ENCODE results near the gene CBY1. TPM values are rescaled to one million over a fixed set of nuclear protein-coding genes. Genes with fewer than 3 reads are reported as not detected.

CBY1 gene
- total RNA-seq = 12.5 and 13.0 TPM in 2 replicates

DNA sequence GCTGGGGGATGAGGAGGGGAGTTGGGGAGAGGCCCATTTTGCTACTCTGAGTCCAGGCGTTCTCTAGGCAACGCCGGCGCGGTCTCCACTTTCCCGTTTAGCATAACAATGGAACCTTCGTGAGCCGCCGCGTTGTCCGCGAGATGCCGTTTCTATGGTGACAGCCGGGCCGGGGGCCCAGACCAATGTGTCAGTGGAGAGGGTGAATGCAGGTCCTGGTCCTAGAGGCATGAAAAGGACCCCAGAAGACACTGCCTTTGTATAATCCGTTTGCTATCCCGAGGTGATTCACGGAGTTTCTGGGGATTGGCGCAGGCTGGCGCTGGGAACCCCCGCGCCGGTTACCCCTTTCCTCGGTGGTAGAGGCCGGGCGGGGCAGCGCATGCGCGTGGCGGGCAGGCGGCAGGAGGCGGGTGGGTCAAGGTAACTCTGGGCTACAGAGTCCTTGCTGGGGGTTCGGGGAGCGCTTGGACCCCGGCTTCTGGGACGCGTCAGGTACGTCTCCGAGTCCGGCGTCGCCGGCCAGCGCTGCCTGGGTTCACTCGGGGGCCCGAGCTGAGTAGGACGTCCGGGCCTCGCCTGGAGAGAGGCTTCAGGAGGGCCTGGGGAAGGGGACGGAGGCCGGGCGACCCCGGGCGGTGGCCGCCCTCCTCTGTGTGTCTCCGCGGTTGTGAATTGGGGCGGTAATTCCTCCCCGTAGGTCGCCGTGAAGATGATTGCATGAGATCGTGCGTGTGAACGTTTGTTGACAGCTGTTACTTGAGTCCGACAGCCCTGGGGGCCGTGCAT is at the start of gene CBY1, which contains the start of gene FAM227A:
Gene CBY1 (plus strand): TSS at position 383 of the 789 bp plus-strand sequence. CDS start 11,417 bp downstream, outside the sequence.
Gene FAM227A (minus strand): TSS at position 137 of the 789 bp plus-strand sequence. CDS start 6,224 bp downstream, outside the sequence.

GRCh38 chr22:38681582-38682335 is 25.3 kb downstream of the CBY1 start, which contains the start of gene TOMM22:
TSS of gene TOMM22 (plus strand) at chr22:38681957. CDS start at chr22:38681979, 22 bp downstream.

DNA sequence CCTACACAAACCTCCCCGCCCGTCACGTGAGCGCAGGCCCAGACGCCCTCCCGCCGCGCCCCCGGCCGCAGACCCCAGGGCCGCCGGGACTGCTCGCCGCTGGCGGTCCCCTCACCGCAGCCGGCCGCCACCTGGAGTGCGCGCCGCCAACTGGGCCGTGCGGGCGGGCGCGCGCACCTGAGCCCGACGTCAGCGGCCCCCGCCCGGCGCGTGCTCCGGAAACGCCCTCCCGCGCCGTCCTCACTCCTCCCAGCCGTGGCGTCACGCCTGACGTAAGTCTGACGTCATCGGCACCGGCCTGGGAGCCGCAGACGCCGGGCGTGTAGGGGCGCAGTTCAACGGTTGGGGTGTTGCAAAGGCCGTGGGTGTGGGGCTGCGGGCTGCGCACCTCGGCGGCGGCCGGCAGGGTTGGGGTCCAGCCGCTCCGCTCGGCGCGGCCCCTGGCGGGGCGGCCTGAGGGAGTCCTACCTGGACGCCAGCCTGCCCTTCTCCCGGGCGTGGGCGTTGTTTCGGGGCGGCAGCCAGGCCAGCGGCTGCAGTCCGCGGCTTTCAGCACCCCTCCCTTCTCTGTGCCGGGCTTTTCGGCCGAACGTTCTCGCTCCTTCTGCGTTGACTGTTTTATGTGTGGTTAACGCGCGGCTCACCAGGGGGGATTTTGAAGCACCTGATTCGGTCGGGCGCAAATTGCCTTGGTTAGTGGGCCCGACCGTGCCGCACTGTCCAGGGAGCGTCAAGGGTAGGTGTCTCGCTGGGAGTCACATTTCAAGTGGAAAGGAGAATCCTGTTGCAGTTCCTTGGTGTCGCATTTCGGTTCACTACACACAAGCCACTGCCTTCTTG is 44.6 kb downstream of the CBY1 start, which contains the start of gene JOSD1:
Gene JOSD1 (minus strand): TSS at position 155 of the 840 bp plus-strand sequence. CDS start 956 bp downstream, outside the sequence.

GRCh38 chr22:38705235-38706100 is 49.0 kb downstream of the CBY1 start, which contains the start of gene GTPBP1:
TSS of gene GTPBP1 (plus strand) at chr22:38705944. CDS start at chr22:38705956, 12 bp downstream.

Other genes with a start within 250 kb of the CBY1 start
- not detected in 2 replicates for gene KCNJ4, start 201.4 kb upstream of the CBY1 start, total RNA-seq
- 123 and 124 TPM in 2 replicates for gene KDELR3, start 188.5 kb upstream of the CBY1 start, total RNA-seq
- 574 and 711 TPM in 2 replicates for gene DDX17, start 150.3 kb upstream of the CBY1 start, total RNA-seq
- 5.2 and 7.2 TPM in 2 replicates for gene DMC1, start 86.5 kb upstream of the CBY1 start, total RNA-seq
- gene FAM227A, start 246 bp upstream of the CBY1 start, total RNA-seq = 1.9 and 2.3 TPM in 2 replicates
- 40.2 and 44.9 TPM in 2 replicates for gene TOMM22, start 25.3 kb downstream of the CBY1 start, total RNA-seq
- 66.1 and 72.2 TPM in 2 replicates for gene JOSD1, start 44.3 kb downstream of the CBY1 start, total RNA-seq
- gene GTPBP1, start 49.3 kb downstream of the CBY1 start, total RNA-seq = 41.9 and 51.8 TPM in 2 replicates
- gene SUN2, start 99.4 kb downstream of the CBY1 start, total RNA-seq = 82.9 and 94.1 TPM in 2 replicates
- gene DNAL4, start 137.5 kb downstream of the CBY1 start, total RNA-seq = 18.5 and 18.6 TPM in 2 replicates
- 1.5 and 1.6 TPM in 2 replicates for gene NPTXR, start 187.4 kb downstream of the CBY1 start, total RNA-seq
- gene CBX6, start 215.6 kb downstream of the CBY1 start, total RNA-seq = 76.0 and 87.9 TPM in 2 replicates

All from hair follicle dermal papilla cell (primary cell).